Thyroid gland (tissue), 4 donors: ENCODE data around the gene CENPI.
"Not testable (repeated sequence)": the region's sequence is repeated elsewhere in the genome, so short reads cannot be mapped to it uniquely, and the experiment has no call there.

Experiments
- CTCF ChIP-seq, 6 experiments: fragments of 200-600 bp in 3 of 6; fragments of 450-650 bp in 3 of 6; sonication (generic) in 3 of 6; IDR thresholded peaks; one replicate each; pipeline ENCODE4 v1.5.1; 2016 to 2019; ENCODE audit warnings: antibody characterized with exemption in 6 of 6, mild to moderate bottlenecking in 2 of 6, inconsistent platforms in 1 of 6, moderate library complexity in 1 of 6
- POLR2A ChIP-seq, 2 donors: fragments of 450-650 bp; IDR thresholded peaks; one replicate each; pipeline ENCODE4 v1.6.1; 2017; ENCODE audit warnings: antibody characterized with exemption in 2 of 2, mild to moderate bottlenecking in 2 of 2, moderate library complexity in 1 of 2

GRCh38 chrX:101056551-101056950, 41.5 kb upstream of the CENPI start:
- TF ChIP-seq CTCF, POLR2A (IDR thresholded peaks at IDR 0.05): not testable (repeated sequence)
